GM12873 (cell line): ENCODE data around the gene KAZN.

ENCODE experiments used
- CTCF ChIP-seq: IDR thresholded peaks from 2 replicates; pipeline ENCODE4 v1.5.1; 2012; ENCODE audit warnings: low read depth, mild to moderate bottlenecking, moderate library complexity, low read length, control low read depth; ENCODE audit not compliant: insufficient read depth; ENCODE audit errors: missing control alignments

Gene KAZN

GRCh38 chr1:14674030-14674429 is 75.5 kb downstream of the KAZN start:
- no peak for TF ChIP-seq CTCF

GRCh38 chr1:14676400-14676799 is 77.9 kb downstream of the KAZN start:
- TF ChIP-seq CTCF, result no peak

GRCh38 chr1:14677292-14677971 is 78.9 kb downstream of the KAZN start:
- TF ChIP-seq CTCF, result no peak

- TF ChIP-seq CTCF, result no peak
Measured at GRCh38 chr1:14678011-14678638, 79.6 kb downstream of the KAZN start.

- TF ChIP-seq CTCF, result no peak
Measured at GRCh38 chr1:14679027-14679688, 80.7 kb downstream of the KAZN start.

- no peak for TF ChIP-seq CTCF
Measured at GRCh38 chr1:14681182-14681581, 82.7 kb downstream of the KAZN start.

- TF ChIP-seq CTCF, result no peak
Measured at GRCh38 chr1:14682941-14683621, 84.6 kb downstream of the KAZN start.
